Right kidney (tissue), 1 donor: ENCODE data around the gene RPS14.
"Not testable (repeated sequence)": the region's sequence is repeated elsewhere in the genome, so short reads cannot be mapped to it uniquely, and the experiment has no call there.

Experiments
- DNase-seq: peaks from one replicate; pipeline ENCODE4 v3.0.0-alpha.2; 2016

Gene RPS14

DNA sequence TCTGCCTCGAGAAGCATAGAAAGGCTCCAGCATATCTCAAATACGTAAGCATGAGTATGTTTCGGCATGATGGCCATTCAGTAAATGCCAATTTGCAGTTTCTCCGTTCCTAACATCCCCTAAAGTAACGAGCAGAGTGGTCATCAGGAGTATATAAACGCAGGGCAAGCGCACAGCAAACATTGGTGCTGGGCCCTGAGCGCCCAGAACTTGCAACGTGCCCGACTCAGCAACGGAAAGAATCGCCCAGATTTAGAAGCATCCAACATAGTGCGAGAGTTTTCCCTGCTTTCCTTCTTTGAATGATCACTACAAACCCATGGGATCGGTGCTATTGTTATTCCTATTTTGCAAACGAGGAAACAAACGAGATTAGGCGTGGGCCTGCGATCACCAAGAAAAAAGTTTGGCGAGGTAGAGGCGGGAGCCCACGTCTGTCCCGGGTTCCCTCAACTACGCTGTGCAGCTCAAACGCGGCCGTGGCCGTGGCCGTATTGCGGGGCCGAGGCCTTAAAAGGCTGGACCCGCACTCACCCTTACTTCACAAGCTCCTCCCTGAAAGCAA lies 505 bp downstream of the RPS14 start:
- DNase-seq, result no peak

DNA sequence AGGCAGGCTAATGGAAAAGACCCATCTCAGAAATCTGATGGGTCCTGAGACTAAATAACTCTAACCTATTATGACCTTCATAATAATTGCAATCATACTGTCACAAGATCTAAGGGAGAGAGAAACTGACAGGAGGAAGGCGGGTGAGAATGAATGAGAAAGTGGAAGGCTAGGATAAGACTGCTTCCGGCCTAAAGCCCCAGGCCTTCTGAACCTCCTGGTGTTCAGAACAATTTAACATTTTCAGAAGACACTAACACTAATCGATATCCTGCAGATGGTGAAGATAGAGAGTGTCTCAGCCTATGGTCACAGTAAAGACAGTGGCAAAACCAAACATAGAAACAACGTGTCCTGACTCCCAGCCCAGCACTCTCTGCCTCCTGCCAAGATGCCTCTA lies 1.2 kb downstream of the RPS14 start:
- DNase-seq, result no peak

DNA sequence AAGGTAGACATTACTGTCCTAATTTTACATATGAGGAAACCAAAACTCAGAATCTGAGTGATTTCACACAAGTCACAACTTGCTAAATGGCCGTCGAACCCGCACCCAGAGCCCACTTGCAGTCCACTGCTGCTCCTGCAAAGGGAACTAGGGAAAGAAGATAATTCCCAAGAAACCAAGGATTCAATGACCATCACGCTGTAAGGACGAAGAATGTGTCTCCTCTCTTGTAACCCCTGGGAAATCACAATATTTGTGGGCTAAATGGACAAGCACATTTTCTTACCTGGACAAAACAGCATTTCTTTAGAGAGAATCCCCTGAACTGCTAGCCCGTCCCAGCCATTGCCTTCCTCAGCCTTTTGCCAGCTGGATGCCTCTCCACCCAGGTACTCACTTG lies 2.4 kb downstream of the RPS14 start:
- no peak for DNase-seq

DNA sequence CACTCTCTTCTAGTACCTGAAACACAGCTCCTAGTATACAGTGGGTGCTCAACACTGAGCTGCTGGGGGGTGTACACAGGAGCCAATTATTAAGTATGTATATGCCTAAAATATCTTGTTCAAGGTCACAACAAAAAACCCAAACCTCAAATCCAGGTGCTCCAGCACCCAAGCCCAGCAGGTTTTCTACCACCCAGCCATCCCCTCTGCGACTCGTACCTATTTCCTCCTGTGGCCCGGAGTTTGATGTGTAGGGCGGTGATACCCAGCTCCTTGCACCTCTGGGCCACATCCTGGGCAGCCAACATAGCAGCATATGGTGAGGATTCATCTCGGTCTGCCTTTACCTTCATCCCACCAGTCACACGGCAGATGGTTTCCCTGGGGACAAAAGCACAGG lies 3.0 kb downstream of the RPS14 start:
- DNase-seq, result no peak

DNA sequence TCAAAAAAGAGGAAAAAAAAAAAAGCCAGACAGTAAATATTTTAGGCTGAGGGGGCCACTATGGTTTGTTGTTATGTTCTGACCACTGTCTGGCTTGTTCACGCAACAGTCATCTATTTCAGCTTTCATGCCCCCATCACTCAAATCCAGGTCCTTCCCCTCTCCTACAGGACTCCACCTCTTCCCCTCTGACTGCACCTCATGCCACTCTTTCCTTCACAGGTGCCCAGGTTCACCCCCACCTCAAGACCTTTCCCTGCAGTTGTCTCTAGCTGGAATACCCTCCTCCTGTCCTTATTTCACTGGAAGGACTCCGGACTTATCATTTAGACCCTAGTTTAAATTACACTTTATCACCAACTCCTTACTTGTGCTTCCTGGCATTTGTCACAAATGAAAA lies 3.5 kb downstream of the RPS14 start:
- DNase-seq, result no peak

DNA sequence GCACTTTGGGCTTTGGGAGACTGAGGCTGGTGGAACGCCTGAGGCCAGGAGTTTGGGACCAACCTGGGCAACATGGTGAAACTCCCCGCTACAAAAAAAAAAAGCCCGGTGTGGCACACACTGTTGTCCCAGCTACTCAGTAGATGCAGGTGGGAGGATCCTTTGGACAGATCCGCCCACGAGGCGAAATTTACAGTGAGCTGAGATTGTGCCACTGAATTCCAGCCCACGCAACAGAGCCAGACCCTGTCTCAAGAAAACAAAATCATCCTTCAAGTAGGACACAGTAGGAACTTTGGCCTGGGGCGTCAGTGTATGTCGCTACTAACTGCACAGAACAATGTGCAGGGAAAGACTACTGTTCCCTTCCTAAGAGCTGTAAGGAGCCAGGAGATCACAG lies 4.8 kb downstream of the RPS14 start:
- no peak for DNase-seq

DNA sequence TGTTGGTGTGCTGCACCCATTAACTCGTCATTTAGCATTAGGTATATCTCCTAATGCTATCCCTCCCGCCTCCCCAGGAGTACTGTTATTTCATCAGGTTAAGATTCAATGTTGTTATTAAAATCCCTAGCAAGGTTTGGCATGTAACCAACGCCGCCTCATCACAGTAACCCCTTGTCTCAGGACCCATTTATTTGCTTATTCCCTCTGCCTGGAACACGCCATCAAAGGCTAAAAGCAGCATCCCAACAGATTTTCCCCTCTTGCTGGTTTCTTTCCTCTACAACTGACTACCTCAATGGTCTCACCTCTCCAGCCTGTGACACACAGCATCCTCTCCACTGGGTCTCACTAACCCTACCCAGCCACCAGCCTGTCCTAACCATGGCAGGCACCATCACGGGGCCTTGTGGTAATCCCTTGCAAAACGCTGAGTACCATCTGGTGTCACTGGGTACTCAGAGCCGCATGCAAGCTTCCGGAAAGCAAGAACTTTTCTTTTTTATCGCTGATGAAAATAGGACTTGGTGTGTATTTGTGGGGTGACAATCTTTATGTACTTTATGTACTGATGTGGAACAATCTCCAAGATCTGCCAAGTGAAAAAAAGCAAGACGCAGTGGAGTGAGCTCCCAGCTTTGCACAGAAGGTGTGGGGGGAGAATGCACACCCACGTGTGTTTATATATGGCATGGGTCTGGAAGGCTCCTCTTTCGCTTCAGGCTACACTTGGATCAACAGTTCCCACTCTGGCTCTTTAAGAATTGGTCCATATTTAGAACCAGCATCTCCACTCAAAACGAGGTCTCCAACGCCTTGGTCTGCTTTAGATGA lies 6.1 kb downstream of the RPS14 start:
- DNase-seq, result no peak

DNA sequence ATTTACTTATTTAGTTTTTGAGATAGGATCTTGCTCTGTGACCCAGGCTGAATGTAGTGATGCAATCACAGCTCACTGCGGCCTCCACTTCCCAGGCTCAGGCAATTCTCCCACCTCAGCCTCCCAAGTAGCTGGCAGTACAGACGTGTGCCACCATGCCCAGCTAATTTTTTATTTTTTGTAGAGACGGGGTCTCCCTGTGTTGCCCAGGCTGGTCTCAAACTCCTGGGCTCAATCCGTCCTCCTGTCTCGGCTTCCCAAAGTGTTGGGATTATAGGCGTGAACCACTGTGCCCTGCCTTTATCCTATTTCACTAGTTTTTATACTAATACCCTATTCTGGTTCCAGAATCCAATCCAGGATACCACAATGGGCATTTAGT lies 6.8 kb downstream of the RPS14 start:
- no peak for DNase-seq

DNA sequence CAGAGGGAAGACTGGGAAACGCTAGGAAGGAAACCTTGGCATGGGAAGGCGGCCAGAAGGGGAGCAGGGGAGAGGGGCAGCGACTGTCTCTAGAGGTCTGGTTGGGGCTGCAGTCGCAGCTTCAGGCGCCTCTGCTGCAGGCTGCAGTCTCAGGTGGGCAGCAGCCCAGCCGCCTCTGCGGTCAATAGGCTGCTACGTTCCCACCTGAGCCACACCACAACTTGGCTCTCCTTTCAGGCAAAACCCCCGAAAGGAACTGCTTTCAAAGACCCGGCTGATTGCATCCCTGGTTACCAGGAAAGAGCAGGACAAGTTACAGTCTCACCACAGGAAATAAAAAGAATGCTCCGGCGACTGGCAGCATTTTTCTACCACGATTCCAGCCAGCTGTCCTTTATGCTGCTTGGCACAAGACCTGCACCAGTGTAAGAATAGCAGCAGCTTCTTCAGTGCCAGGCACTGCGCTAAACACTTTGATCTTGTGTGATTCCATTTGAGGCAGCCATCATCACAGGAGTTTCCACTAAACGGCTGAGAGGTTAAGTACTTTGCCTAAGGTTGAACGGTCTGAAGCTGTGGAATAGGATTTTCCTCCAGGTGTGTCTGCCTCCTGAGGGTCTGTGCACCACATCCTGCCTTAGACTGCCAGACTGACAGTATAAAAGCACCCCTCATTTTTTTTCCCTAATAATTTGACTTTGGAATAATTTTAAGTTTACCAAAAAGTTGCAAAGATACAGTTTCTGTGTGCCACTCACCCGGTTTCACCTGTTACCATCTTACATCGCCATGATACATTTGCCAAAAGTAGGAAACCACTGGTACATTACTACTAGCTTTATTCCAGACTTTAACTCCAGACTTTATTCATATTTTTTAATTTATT lies 7.5 kb downstream of the RPS14 start:
- DNase-seq, result no peak

DNA sequence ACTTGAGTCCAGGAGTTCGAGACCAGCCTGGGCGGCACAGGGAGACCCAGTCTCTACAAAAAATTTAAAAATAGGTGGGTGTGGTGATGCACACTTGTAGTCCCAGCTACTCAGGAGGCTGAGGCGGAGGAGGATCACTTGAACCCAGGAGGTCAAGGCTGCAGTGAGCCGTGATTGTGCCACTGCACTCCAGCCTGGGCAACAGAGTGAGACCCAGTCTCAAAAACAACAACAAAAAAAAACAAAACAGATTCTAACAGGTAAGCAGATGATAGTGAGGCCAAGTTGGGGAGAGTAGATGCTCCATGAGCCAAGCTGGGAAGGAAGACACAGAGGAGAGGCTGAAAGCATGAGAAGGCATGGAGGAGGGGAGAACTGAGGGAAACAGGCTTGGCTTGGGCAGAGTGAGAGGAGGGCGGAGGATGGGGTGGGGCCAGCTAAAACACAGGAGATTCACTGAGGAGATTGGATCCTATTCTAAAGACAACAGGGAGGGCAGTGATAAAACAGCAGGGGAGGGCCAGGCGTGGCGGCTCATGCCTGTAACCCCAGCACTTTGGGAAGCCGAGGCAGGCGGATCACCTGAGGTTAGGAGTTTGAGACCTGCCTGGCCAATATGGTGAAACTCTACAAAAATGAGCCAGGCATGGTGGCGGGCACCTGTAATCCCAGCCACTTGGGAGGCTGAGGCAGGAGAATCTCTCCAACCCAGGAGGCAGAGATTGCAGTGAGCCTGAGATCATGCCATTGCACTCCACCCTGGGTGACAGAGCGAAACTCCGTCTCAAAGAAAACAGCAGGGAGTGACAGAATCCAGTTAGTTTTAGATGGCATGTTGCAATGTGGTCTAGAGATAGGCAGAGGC lies 8.4 kb downstream of the RPS14 start:
- DNase-seq, result no peak

DNA sequence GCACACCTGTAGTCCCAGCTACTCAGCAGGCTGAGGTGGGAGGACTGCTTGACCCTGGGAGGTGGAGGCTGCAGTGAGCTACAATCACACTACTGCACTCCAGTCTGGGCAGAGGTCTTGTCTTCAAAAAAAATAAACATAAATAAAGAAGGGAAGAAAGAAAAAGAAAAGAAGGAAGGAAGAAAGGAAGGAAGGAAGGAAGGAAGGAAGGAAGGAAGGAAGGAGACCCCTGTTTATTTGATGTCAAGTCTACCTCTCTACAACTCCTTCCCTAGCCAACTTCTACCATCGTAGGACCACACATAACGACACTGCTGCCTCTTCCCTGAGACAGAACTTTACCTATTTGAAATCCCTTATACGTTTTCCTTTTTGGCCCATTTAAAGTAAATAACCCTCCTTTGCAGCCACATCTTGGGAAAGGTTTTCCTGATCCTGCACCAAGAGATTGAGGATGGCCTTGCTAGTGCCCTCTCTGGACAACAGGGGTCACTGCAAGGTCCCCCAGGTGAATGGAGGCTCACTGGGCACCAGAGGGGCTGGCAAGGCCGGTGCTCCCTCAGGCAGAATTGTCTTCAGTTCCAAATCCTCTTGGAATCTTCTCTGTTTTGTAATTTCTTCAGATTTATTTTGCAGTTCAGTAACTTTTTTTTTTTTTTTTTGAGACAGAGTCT lies 10.5 kb downstream of the RPS14 start:
- no peak for DNase-seq

DNA sequence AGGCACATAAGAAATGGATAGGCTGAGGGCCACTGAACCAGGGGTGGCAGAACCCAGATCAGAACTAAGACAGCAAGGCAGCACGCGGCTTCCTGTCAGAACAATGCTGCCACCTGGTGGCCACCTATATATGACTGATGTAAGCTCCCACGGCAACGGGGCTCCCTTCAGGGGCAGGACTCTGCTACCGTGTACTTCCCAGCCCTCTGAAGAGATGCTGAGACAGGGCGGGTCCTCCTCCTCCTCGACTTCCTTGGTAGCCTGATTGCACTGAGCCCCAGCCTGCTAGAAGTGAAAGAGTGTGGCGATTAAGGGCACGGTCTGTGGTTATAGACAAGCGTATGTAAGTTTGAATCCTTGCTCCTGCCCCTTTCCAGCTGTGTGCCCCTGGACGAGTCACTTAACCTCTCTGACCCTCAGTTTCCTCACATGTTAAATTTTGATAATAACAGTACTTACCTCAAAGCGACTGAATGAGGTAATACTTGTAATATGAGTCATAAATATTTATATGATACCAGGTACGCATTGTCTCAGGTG lies 13.3 kb downstream of the RPS14 start:
- peak; percentile 58 for DNase-seq

DNA sequence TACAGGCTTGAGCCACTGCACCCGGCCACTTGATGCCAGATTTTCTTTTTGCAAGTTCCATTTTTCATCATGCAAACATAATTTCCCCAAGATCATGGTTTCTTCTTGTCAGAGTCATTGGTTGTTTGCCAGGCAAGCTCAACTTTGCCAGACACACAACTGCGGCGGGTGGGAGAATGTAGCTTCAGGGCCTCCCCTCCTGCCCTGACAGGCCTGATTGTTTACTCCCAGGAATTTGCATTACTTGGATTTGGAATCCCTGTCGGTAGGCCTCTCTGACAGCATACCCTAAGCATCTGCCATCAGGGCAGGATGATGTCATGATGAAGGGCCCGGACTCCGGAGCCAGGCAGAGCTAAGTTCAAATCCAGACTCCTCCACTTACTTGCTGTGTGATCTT lies 15.1 kb downstream of the RPS14 start:
- DNase-seq, result no peak

DNA sequence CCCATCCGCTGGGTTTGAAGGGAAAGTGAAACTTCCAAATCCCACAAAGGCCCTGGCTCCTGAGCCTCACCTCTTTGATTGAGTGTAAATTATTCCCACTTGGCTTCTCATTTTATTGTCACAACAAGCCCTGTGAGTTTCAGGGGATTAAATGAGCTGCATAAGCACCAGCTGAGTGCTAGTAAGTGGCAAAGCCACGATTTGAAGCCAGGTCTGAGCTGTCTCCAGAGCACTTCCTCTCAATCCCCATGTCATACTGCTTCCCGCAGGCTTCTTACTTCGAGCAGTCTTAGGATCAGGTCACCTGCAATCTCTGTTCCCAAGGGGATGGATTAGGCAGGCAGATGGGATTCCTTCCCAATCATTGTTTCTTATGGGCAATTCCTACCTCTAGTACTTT lies 18.0 kb downstream of the RPS14 start:
- no peak for DNase-seq

DNA sequence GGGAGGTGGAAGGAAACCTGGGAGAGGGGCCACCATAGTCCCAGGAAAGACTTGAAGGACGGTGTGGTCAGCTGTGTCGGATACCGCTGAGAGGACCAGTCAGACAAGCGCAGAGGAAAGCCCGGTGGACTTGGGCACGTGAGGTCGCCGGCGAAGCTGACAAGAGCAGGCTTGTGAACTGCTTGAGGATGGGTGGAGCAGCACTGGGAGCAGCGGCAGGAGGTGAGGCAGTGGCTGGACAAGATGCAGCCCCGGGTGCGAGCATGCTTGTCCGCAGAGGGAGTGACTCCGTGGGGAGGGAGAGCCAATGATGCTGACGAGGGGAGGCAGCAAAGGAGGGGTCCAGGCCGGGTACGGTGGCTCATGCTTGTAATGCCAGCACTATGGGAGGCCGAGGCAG lies 18.5 kb downstream of the RPS14 start:
- DNase-seq, result no peak

DNA sequence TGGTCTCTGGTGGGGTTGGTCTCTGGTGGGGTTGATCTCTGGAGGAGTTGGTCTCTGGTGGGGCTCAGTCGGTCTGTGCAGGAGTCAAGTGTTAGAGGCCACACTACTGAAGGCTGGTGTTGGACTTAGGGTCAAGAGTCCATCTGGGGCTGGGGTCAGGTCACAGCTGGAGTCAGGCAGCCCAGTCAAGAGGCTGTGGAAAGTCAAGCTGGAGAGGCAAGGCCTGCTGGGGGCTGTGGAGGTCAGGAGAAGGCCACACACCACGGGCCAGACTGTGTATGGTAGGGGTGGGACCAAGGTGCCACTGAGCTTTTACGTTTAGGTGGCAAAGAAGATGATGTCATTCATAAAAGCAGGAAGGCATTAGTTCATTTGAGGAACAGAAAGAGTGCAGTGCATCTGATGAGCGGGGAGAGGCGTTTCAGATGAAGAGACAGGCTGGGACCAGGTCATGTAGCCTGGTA lies 20.1 kb downstream of the RPS14 start:
- DNase-seq, result no peak

DNA sequence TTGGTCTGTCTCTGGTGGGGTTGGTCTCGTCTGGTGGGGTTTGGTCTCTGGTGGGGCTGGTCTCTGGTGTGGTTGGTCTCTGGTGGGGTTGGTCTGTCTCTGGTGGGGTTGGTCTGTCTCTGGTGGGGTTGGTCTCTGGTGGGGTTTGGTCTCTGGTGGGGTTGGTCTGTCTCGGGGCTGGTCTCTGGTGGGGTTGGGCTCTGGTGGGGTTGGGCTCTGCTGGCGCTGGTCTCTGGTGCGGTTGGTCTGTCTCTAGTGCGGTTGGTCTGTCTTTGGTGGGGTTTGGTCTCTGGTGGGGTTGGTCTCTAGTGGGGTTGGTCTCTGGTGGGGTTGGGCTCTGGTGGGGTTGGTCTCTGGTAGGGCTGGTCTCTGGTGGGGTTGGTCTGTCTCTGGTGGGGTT lies 20.6 kb downstream of the RPS14 start:
- no peak for DNase-seq

DNA sequence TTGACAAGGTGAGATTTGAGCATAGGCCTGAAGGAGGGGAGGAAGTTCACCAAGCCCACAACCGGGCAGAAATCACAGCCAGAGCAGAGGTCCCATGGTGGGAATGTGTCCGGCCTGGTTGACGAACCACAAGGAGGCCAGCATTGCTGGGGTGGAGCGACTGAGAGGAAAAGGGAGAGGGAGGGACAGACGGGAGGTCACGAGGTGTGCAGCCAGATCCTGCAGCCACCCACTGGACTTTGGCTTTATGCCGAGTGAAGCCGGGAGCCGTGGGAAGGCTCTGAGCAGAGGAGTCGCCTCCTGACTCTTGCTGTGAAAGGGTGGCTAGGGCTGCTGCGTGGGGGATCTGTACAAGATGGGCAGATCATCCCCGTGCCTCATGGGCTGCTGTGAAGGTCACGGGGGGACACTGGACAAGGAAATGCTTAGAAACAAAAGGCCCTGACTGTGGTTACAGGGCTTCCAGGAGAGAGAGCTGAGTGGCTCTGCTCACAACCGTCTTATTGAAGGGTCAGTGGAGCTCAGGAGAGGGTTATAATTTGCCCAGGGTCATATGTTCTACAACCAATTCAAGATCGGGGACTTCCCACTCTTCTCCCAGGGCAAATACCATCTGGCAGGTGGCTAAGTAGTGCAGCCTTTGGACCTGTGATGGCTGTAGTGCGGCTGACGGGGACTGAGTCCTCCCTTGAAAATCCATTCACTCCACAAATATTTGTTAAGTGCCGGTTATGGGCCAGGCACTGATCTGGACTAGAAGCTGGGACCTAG lies 21.2 kb downstream of the RPS14 start:
- peak; percentile 37 for DNase-seq

DNA sequence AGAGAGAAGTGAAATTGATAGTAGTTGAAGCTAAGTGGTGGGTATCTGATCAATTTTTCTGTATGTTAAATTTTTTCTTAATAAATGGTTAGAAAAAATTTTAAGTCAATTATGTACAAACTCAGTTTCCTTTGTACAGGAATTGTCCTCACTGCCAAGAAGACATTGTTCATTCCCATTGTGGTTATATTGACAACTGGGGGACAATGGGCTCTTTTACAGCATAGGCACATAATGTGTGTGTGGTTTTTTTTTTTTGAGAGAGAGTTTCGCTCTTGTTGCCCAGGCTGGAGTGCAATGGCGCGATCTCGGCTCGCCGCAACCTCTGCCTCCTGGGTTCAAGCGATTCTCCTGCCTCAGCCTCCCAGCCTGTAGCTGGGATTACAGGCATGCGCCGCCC lies 23.4 kb downstream of the RPS14 start:
- not testable (repeated sequence) for DNase-seq

DNA sequence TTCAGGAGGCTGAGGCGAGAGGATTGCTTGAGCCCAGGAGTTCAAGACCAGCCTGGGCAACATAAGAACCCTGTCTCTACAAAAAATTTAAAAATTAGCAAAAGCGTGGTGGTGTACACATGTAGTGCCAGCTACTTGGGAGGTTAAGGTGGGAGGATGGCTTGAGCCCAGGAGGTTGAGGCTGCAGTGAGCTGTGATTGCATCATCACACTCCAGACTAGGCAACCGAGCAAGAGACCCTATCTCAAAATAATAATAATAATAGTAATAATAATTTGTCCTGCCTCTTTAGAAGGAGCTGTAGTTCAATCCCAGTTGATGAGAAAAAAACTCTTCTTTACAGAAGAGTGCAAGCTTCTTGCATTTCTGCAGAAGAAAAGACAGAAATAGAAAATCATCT lies 26.8 kb downstream of the RPS14 start:
- no peak for DNase-seq

DNA sequence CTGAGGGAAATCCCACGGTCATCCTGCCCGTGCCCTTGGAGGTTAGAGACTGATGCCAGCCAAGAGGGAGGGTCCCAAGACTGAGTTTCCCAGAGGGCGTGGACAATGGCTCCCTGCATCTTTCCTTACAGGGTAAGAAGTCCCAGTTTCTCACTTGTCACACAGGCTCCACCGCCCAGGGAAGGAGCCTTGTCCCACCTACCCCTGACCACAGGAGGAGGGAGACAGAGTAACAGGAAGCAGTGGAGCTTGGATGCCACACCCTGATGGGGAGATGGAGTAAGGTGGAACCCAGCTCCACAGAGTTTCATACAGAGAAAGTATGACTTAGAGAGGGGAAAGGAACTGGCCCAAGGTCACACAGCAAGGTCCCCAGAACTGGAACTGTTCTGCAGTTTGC lies 27.5 kb downstream of the RPS14 start:
- no peak for DNase-seq
